Measurements from ENCODE around the gene UTP18. TPM values are rescaled to one million over a fixed set of nuclear protein-coding genes. Genes with fewer than 3 reads are reported as not detected.

Gene UTP18
- polyA plus RNA-seq, 1 donor (not counting 4 experiments of a cell fraction or from before 2014, with no cell fraction given) = 42.7 TPM

DNA sequence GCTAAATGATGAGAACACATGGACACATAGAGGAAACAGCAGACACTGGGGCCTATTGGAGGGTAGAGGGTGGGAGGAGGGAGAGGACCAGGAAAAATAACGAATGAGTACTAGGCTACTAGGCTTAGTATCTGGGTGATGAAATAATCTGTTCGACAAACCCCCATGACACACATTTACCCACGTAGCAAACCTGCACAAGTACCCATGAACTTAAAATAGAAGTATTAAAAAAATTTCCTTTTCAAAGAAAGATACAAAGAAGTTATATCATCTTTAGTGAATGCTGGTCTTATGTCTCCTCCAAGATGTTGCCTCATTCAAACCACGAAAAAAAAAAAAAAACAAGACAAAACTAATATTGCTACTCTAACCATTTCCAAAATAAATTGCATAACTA, 32.2 kb upstream of the UTP18 start:
- Histone ChIP-seq H3K9ac (ENCODE audit: control insufficient read depth, extremely low read depth, insufficient read depth, low read length) (no peak overlapping the region), H3K27ac (ENCODE audit: control insufficient read depth, insufficient read depth, low read length) (no peak overlapping the region), H3K79me2 (ENCODE audit: control insufficient read depth, insufficient read depth, low read length) (peaks cover 6% of the 10 kb centered on the region), H3K9me3 (ENCODE audit: control insufficient read depth, low read depth, low read length) (no peaks in the 10 kb centered on the region), H3K4me3 (ENCODE audit: control insufficient read depth in 2 of 3, extremely low read depth in 1 of 3, insufficient read depth in 2 of 3, low read depth in 1 of 3, low read length in 3 of 3) (no peak overlapping the region), H3K36me3 (ENCODE audit: control insufficient read depth in 2 of 2, extremely low read depth in 1 of 2, insufficient read depth in 2 of 2, low read length in 2 of 2) (peaks cover 3% of the 10 kb centered on the region in 2 experiments), H3K4me2 (ENCODE audit: control insufficient read depth, extremely low read depth, insufficient read depth, low read depth, low read length) (no peak overlapping the region), H4K20me1 (ENCODE audit: control insufficient read depth, extremely low read depth, insufficient read depth, low read length) (no peaks in the 10 kb centered on the region), H3K27me3 (ENCODE audit: control insufficient read depth, extremely low read depth, insufficient read depth, low read length) (no peaks in the 10 kb centered on the region), H3K9me1 (ENCODE audit: control insufficient read depth, extremely low read depth, insufficient read depth, low read length) (no peaks in the 10 kb centered on the region), H3K4me1 (ENCODE audit: control insufficient read depth, extremely low read depth, insufficient read depth, low read length) (peaks cover 17% of the 10 kb centered on the region), H2AFZ (ENCODE audit: control insufficient read depth, low read length) (no peak overlapping the region)
- no peak for TF ChIP-seq EZH2 (IDR thresholded peaks at IDR 0.05; ENCODE audit: low read length)
- TF ChIP-seq, protein P1, sequence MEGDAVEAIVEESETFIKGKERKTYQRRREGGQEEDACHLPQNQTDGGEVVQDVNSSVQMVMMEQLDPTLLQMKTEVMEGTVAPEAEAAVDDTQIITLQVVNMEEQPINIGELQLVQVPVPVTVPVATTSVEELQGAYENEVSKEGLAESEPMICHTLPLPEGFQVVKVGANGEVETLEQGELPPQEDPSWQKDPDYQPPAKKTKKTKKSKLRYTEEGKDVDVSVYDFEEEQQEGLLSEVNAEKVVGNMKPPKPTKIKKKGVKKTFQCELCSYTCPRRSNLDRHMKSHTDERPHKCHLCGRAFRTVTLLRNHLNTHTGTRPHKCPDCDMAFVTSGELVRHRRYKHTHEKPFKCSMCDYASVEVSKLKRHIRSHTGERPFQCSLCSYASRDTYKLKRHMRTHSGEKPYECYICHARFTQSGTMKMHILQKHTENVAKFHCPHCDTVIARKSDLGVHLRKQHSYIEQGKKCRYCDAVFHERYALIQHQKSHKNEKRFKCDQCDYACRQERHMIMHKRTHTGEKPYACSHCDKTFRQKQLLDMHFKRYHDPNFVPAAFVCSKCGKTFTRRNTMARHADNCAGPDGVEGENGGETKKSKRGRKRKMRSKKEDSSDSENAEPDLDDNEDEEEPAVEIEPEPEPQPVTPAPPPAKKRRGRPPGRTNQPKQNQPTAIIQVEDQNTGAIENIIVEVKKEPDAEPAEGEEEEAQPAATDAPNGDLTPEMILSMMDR (optimal IDR thresholded peaks at IDR 0.05 in 1 of 3, IDR thresholded peaks at IDR 0.05 in 1 of 3, conservative IDR thresholded peaks at IDR 0.05 in 1 of 3; ENCODE audit: extremely low read depth in 1 of 3, insufficient read depth in 2 of 3, low read length in 3 of 3) = no peak
- no peak for FAIRE-seq
- DNase-seq (ENCODE audit: low read depth, low spot score) = no peak
- dilution Hi-C loops (cut with MboI; ENCODE audit: extremely low pct_ligation_motif_present, low sequenced_read_pairs) = no loop called here

DNA sequence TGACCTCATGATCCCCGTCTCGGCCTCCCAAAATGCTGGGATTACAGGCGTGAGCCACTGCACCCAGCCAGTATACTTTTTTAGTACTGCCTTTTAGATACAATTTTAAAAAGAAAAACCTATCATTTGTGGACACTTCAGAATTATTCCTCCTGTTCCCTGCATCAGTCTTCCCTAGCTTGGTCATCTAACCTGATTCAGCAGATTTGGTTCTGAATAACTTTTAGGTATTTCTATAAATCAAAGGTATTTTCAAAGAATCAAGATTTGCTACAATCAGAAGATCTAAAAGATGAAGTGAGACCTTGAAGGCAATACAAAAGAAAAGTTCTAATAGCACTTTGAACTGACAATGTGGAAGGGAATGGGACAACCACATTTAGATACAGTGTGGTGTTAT, 30.5 kb upstream of the UTP18 start:
- H2AFZ ChIP-seq (ENCODE audit: control insufficient read depth, low read length) = no peak overlapping the region
- no peak for FAIRE-seq
- H3K9me3 ChIP-seq (ENCODE audit: control insufficient read depth, low read depth, low read length) = no peaks in the 10 kb centered on the region
- no peak overlapping the region for H3K4me2 ChIP-seq (ENCODE audit: control insufficient read depth, extremely low read depth, insufficient read depth, low read depth, low read length)
- DNase-seq (ENCODE audit: low read depth, low spot score) = no peak
- H3K79me2 ChIP-seq (ENCODE audit: control insufficient read depth, insufficient read depth, low read length) = peaks cover 17% of the 10 kb centered on the region
- peaks cover 15% of the 10 kb centered on the region for H3K4me1 ChIP-seq (ENCODE audit: control insufficient read depth, extremely low read depth, insufficient read depth, low read length)
- no peaks in the 10 kb centered on the region for H3K27me3 ChIP-seq (ENCODE audit: control insufficient read depth, extremely low read depth, insufficient read depth, low read length)
- H3K9me1 ChIP-seq (ENCODE audit: control insufficient read depth, extremely low read depth, insufficient read depth, low read length) = no peaks in the 10 kb centered on the region
- no peak overlapping the region for H3K4me3 ChIP-seq (ENCODE audit: control insufficient read depth in 2 of 3, extremely low read depth in 1 of 3, insufficient read depth in 2 of 3, low read depth in 1 of 3, low read length in 3 of 3)
- no peaks in the 10 kb centered on the region for H4K20me1 ChIP-seq (ENCODE audit: control insufficient read depth, extremely low read depth, insufficient read depth, low read length)
- H3K27ac ChIP-seq (ENCODE audit: control insufficient read depth, insufficient read depth, low read length) = no peak overlapping the region
- dilution Hi-C loops (cut with MboI; ENCODE audit: extremely low pct_ligation_motif_present, low sequenced_read_pairs) = no loop called here
- no peak overlapping the region for H3K9ac ChIP-seq (ENCODE audit: control insufficient read depth, extremely low read depth, insufficient read depth, low read length)
- no peak for TF ChIP-seq EZH2 (IDR thresholded peaks at IDR 0.05; ENCODE audit: low read length)
- TF ChIP-seq, protein P1 (optimal IDR thresholded peaks at IDR 0.05 in 1 of 3, IDR thresholded peaks at IDR 0.05 in 1 of 3, conservative IDR thresholded peaks at IDR 0.05 in 1 of 3; ENCODE audit: extremely low read depth in 1 of 3, insufficient read depth in 2 of 3, low read length in 3 of 3) = no peak
- no peaks in the 10 kb centered on the region for H3K36me3 ChIP-seq (ENCODE audit: control insufficient read depth in 2 of 2, extremely low read depth in 1 of 2, insufficient read depth in 2 of 2, low read length in 2 of 2)

All from keratinocyte (primary cell).